HG03354 (cell line): ENCODE measurements around the gene PLA2G2F.
"Not testable (repeated sequence)": the region's sequence is repeated elsewhere in the genome, so short reads cannot be mapped to it uniquely, and the experiment has no call there.

Experiments used
- ATAC-seq: cut with Tn5 transposase; IDR thresholded peaks from one replicate; pipeline ENCODE4 v1.9.1; 2021; ENCODE audit warnings: mild to moderate bottlenecking; ENCODE audit not compliant: unreplicated experiment, poor library complexity, severe bottlenecking

The PLA2G2F gene

DNA sequence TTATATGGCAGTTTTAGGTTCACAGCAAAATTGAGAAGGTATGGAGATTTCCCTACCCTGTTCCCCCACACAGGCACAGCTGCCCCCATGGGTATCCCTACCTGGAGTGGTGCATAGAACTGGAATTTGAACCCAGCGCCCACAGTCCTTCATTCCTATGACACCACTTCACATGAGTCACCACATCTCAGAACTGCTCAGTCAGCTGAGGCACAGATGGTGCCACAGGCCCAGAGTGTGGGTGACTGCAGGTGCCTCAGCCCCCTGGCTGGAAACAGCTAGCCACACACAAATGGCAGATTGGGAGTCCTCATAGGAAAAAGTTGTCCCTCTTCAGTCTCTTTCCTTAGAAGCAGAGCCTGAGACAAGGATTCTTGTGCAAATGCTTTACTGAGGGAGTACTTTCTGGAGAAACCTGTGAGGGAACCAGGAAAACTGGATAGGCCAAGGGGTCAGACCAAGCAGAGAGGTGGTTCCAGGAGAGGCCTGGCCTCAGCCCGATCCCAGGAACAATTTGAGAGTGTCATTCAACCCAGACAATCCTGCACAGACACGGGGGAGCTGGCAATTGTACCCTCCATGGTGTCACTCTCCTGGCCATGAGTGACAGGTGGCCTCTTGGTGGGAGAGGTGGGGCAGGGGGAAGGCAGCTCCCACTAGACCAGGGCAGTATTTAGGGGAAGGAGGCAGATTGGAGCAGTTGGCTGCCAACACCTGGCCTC lies 26.7 kb upstream of the PLA2G2F start:
- no peak for ATAC-seq

GRCh38 chr1:20114021-20114648 lies 25.0 kb upstream of the PLA2G2F start:
- ATAC-seq = no peak

GRCh38 chr1:20115479-20115878 lies 23.6 kb upstream of the PLA2G2F start:
- no peak for ATAC-seq

- ATAC-seq = no peak
Observed at GRCh38 chr1:20115916-20116315, 23.2 kb upstream of the PLA2G2F start.

GRCh38 chr1:20117236-20117635 lies 21.9 kb upstream of the PLA2G2F start:
- no peak for ATAC-seq

- ATAC-seq = no peak
Observed at GRCh38 chr1:20119347-20119746, 19.8 kb upstream of the PLA2G2F start, which contains the start of gene PLA2G2D. Gene PLA2G2D (minus strand): TSS chr1:20119536. CDS start chr1:20119498, 38 bp downstream.

DNA sequence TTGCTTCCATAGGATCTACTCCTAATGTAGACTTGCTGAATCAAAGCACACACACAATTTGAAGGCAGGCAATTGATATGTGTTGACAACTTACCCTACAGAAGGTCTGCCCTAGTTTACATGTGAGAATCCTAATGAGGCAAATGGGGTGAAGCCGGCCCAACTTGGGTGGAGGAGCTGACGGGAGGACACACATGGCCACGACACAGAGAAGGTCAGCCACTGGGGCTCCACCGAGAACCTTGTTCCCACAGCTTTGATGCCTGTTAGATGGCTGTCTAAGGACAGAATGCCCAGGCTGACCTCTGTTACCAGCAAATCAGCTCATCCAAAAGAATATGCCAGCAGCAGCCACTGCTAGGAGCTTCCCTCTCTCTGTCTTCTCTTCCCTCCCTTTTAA lies 18.3 kb upstream of the PLA2G2F start:
- no peak for ATAC-seq

GRCh38 chr1:20123722-20124455 lies 15.2 kb upstream of the PLA2G2F start:
- ATAC-seq = no peak

DNA sequence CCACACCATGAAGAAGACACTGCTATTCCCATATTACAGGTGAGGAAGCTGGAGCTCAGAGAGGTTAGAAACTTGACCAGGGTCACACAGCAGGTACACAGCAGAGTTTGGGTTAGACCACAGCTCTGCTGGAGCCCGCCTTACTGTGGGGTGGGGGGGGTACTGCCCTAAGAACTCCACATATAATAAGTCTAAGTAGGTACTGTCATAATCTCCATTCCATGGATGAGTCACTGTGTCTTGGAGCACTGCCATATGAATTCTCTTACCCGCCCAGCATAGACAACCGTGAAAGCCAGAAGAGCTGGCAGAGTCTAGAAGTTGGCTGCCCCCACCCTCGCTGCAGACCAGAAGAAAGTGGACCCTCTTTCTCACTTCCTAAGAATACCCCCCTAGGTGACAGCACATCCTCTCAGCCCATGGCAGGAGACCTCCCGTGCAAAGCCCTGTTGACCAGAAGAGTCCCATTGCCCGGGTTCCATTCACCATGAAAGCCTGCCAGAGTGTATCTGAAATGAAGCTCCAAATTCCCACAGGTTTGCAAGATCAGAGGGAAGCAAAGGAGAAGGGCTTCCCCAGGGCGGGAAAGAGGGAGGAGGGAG lies 14.6 kb upstream of the PLA2G2F start:
- no peak for ATAC-seq

DNA sequence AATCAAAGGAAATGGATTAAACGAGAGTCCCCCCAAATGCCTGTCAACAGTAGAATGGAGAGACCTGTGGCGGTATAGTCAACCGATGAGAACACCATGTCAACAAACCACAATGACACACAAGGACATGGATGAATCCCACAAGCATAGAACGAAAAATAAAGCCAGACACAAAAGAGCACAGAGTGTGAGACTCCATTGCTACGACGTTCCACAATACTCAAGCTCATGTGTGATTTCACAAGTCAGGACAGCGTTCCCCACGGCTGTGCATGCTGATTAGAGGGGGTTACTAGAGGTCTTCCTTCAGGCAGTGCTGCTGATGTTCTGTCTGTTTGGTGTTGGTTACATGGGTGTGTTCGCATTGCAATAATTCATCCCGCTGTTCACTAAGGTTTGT lies 14.0 kb upstream of the PLA2G2F start:
- no peak for ATAC-seq

- peak; percentile 52 for ATAC-seq
Observed at GRCh38 chr1:20126041-20126805, 12.9 kb upstream of the PLA2G2F start.

DNA sequence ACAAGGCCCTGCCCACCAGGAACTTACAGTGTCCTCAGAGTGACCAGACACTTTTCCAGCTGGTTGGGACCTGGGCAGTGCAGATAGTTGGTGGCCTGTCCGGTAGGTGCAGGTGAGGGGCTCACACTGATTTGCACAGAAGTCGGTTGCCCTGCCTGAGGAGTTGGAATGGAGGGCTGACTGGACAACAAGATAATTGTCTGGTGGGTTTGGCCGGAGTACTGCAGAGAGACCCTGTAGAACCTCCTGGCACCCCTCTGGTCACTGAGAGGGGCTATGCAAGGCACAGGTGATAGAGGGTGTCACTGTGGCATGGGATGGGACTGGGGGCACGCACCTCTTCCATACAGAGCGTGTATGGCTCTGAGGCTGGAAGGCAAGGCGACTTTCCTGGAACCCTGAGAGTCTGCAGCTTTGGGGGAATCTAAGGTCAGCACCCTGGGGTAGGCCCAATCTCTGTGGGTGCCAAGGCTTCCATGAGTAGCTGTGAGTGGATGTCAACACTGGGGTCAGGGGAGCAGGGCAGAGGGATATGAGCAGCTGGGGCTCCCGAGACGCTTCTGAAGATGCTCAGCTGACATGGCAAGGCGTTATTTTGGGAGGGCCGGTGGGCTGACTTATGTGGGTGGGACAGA lies 12.2 kb upstream of the PLA2G2F start:
- no peak for ATAC-seq

DNA sequence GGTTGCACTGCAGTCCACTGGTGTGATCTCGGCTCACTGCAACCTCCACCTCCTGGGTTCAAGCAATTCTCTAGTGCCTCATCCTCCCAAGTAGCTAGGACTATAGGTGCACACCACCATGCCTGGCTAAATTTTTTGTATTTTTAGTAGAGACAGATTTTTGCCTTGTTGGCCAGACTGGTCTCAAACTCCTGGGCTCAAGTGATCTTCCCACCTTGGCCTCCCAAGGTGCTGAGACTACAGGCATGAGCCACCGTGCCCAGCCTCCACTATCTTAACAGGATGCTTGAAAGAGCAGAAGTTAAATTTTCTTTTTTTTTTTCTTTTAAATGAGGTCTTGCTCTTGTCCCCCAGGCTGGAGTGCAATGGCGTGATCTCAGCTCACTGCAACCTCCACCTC lies 8.6 kb upstream of the PLA2G2F start:
- ATAC-seq = not testable (repeated sequence)

DNA sequence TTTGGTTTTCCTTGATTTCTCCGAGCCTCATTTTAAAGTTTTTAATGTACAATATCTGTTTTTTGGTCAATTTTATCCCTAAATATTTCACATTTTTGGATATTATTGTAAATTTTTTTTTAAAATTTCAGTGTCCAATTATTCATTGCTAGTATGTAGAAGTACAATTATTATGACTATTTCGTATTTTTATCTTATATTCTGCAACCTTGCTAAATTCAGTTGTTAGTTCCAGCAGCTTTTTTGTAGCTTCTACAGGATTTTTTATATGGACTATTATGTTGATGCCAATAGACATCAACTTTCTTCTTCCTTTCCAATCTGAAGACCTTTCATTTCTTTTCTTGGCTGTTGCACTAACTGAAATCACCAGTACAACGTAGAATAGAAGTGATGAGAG lies 4.1 kb upstream of the PLA2G2F start:
- no peak for ATAC-seq

DNA sequence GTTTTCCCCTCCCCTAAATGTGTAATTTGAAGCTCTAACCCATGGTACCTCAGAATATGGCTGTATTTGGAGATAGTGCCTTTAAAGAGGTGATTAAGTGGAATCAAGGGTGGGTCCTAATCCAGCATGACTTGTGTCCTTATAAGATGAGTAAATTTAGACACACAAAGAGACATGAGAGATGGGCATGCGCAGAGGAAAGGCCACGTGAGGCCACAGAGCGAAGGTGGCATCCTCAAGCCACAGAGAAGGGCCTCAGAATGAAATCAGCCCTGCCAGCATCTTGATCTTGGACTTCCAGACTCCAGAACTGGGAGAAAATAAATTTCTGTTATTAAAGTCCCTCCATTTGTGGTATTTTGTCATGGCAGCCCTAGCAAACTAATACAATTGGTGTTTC lies 2.9 kb upstream of the PLA2G2F start:
- no peak for ATAC-seq

- ATAC-seq = no peak
Observed at GRCh38 chr1:20137055-20137454, 2.1 kb upstream of the PLA2G2F start.

DNA sequence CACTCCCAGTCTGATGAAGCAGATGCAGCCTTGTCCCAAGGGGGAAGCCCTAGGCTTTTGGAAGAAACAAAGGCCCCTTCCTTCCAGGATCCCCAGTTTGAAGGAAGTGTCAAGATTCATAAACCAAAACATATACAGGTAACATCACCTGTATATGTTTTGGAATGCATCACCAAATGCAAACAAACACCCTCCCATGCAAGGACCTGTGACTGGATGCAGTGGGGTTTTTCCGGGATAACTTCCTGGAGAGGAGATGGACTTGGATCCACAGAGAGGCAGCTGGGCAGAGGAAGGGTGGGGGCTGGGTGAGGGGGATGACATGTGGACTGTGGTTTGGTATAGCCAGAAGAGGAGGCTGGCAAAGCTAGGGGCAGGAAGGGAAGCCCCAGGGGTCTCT lies 1.5 kb upstream of the PLA2G2F start:
- no peak for ATAC-seq

- ATAC-seq = no peak
Observed at GRCh38 chr1:20138346-20138745, 777 bp upstream of the PLA2G2F start.
